ENCODE data around the gene NPAS3. TPM values are rescaled to one million over a fixed set of nuclear protein-coding genes. Genes with fewer than 3 reads are reported as not detected.

NPAS3 gene
- total RNA-seq, 2 experiments from 2014 or later = not detected

DNA sequence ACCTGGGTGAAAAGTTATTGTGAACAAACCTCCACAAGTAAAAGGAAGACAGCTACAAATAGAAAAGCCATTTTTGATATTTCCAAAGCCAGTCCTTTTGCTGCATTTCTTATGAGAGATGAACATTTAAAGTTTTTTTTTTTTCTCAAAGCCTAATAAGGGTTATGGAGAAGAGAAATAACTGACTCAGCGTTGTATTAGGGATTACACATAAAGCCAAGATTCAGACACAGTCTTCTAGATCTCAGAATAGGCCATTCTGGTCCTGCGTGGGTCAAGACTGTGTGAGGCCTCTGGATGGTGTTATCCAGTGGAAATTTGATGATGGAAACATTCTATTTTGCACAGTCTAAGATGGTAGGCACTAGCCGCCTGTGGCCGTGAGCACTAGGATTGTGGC, 552.4 kb downstream of the NPAS3 start:
- intact Hi-C loops (cut with micrococcal nuclease) = no loop called here
- H3K9me3 Mint-ChIP-seq = peaks cover 3% of the 10 kb centered on the region
- CTCF ChIA-PET = no interaction called here
- POLR2A ChIA-PET = no interaction called here
- no peaks in the 10 kb centered on the region for H3K4me1 Mint-ChIP-seq (ENCODE audit: low read depth)
- no peak overlapping the region for H3K4me3 Mint-ChIP-seq
- ATAC-seq (no peak), DNase-seq (no peak)
- no peak overlapping the region for H3K27ac Mint-ChIP-seq
- TF ChIP-seq, protein P1, sequence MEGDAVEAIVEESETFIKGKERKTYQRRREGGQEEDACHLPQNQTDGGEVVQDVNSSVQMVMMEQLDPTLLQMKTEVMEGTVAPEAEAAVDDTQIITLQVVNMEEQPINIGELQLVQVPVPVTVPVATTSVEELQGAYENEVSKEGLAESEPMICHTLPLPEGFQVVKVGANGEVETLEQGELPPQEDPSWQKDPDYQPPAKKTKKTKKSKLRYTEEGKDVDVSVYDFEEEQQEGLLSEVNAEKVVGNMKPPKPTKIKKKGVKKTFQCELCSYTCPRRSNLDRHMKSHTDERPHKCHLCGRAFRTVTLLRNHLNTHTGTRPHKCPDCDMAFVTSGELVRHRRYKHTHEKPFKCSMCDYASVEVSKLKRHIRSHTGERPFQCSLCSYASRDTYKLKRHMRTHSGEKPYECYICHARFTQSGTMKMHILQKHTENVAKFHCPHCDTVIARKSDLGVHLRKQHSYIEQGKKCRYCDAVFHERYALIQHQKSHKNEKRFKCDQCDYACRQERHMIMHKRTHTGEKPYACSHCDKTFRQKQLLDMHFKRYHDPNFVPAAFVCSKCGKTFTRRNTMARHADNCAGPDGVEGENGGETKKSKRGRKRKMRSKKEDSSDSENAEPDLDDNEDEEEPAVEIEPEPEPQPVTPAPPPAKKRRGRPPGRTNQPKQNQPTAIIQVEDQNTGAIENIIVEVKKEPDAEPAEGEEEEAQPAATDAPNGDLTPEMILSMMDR (IDR thresholded peaks at IDR 0.05) = no peak
- H3K27me3 Mint-ChIP-seq = no peaks in the 10 kb centered on the region
- no peaks in the 10 kb centered on the region for H3K36me3 Mint-ChIP-seq (ENCODE audit: low read depth)

GRCh38 chr14:33492491-33492890, 553.8 kb downstream of the NPAS3 start:
- no peak overlapping the region for H3K4me3 Mint-ChIP-seq
- POLR2A ChIA-PET = no interaction called here
- ATAC-seq (no peak), DNase-seq (no peak)
- H3K27ac Mint-ChIP-seq = no peak overlapping the region
- H3K4me1 Mint-ChIP-seq (ENCODE audit: low read depth) = no peaks in the 10 kb centered on the region
- intact Hi-C loops (cut with micrococcal nuclease) = no loop called here
- CTCF ChIA-PET = no interaction called here
- no peaks in the 10 kb centered on the region for H3K36me3 Mint-ChIP-seq (ENCODE audit: low read depth)
- H3K9me3 Mint-ChIP-seq = peaks cover 3% of the 10 kb centered on the region
- no peaks in the 10 kb centered on the region for H3K27me3 Mint-ChIP-seq
- TF ChIP-seq, protein P1 (IDR thresholded peaks at IDR 0.05) = no peak

GRCh38 chr14:33493266-33493665, 554.6 kb downstream of the NPAS3 start:
- peaks cover 6% of the 10 kb centered on the region for H3K9me3 Mint-ChIP-seq
- TF ChIP-seq, protein P1 (IDR thresholded peaks at IDR 0.05) = no peak
- DNase-seq (no peak), ATAC-seq (no peak)
- no peak overlapping the region for H3K4me3 Mint-ChIP-seq
- H3K4me1 Mint-ChIP-seq (ENCODE audit: low read depth) = no peaks in the 10 kb centered on the region
- POLR2A ChIA-PET = no interaction called here
- intact Hi-C loops (cut with micrococcal nuclease) = no loop called here
- CTCF ChIA-PET = no interaction called here
- H3K27me3 Mint-ChIP-seq = no peaks in the 10 kb centered on the region
- H3K27ac Mint-ChIP-seq = no peak overlapping the region
- no peaks in the 10 kb centered on the region for H3K36me3 Mint-ChIP-seq (ENCODE audit: low read depth)

DNA sequence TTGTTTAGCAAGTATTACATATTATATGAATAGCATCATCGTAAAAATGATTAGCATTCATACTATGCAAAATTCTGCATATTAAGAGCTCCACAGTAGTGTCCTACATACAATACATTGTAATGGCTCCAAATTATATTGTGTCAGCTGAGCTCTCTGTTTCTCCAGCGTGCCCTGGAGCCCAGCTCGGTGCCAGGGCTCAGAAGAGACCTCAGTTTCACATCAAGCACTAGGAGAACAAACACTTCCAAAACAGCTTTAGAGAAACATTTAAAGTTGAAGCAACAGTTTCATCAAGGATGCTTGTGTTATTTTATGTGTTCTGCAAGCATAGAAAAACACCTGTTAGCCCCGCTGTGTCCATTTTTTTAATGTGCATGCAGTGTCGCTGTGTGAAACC, 555.3 kb downstream of the NPAS3 start:
- Mint-ChIP-seq H3K27ac (no peak overlapping the region), H3K27me3 (no peaks in the 10 kb centered on the region), H3K4me1 (ENCODE audit: low read depth) (no peaks in the 10 kb centered on the region), H3K36me3 (ENCODE audit: low read depth) (no peaks in the 10 kb centered on the region), H3K9me3 (peaks cover 6% of the 10 kb centered on the region), H3K4me3 (no peak overlapping the region)
- CTCF ChIA-PET = no interaction called here
- intact Hi-C loops (cut with micrococcal nuclease) = no loop called here
- DNase-seq = no peak
- POLR2A ChIA-PET = interaction anchor here (0.6 kb wide), 1 partner anchor 10 kb away, joined by 3 read pairs; no protein-coding TSS in a partner anchor
- no peak for ATAC-seq
- TF ChIP-seq, protein P1 (IDR thresholded peaks at IDR 0.05) = no peak

DNA sequence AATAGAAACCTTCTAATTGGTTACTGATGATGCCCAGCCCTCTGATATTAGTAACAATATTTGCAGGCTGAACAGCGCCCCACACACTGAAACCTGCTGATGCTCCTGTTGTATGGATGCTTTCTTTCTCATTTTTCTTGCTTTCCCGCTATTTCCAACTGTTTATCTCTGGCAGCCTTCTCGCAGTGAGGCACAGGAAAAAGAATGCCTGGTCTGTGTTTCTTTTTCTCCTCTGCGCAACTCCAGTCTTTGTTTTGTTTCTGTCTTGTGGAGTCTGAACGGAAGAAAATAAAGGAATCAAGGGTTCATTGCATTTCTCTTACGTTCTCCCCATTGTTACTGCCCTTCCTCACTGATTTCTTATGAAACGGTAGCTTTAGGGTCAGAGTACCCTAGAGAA, 561.0 kb downstream of the NPAS3 start:
- TF ChIP-seq, protein P1 (IDR thresholded peaks at IDR 0.05) = no peak
- no peaks in the 10 kb centered on the region for H3K4me1 Mint-ChIP-seq (ENCODE audit: low read depth)
- H3K27me3 Mint-ChIP-seq = no peaks in the 10 kb centered on the region
- ChIA-PET POLR2A (no interaction called here), CTCF (no interaction called here)
- DNase-seq = no peak
- peaks cover 6% of the 10 kb centered on the region for H3K9me3 Mint-ChIP-seq
- no peak overlapping the region for H3K4me3 Mint-ChIP-seq
- no peak overlapping the region for H3K27ac Mint-ChIP-seq
- intact Hi-C loops (cut with micrococcal nuclease) = no loop called here
- ATAC-seq = no peak
- no peaks in the 10 kb centered on the region for H3K36me3 Mint-ChIP-seq (ENCODE audit: low read depth)

Measured in activated CD8-positive, alpha-beta T cell treated with anti-CD3 and anti-CD28 coated beads for 36 hours (primary cell).